PFSK-1 (cell line): ENCODE data around the gene MAN2B2.

Source experiments
- POLR2AphosphoS5 ChIP-seq: IDR thresholded peaks from 2 replicates; pipeline ENCODE4 v1.6.1; 2012; ENCODE audit warnings: low read depth, mild to moderate bottlenecking, control low read depth, low read length, moderate library complexity
- SIN3A ChIP-seq: IDR thresholded peaks from 2 replicates; pipeline ENCODE4 v1.6.1; 2012; ENCODE audit warnings: mild to moderate bottlenecking, low read length, moderate library complexity, borderline replicate concordance; ENCODE audit not compliant: insufficient read depth

DNA sequence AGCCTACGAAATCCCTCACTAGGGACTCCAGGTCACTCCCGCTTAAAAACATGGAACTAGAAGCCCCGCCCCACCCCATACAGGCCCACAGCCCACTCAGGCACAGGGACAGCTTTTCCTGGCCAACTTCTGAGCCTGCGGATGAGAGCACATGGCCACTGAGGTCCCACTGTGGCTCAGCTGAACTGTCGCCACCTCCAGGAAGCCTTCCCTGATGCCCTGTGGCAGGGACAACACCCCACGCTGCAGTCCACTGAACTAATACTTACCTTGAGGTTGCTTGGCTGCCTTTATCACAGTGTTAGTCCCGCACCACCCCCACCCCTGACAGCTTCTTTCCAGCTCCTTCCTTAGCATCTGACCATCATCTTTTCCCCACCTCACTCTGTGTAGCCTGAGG, 39.3 kb upstream of the MAN2B2 start:
- TF ChIP-seq SIN3A (no peak), POLR2AphosphoS5 (no peak)
